Central memory CD4-positive, alpha-beta T cell (primary cell): ENCODE measurements around the gene GNGT1.
"Not testable (repeated sequence)": the region's sequence is repeated elsewhere in the genome, so short reads cannot be mapped to it uniquely, and the experiment has no call there.

Source experiments
- DNase-seq: peaks from one replicate; pipeline ENCODE4 v3.0.0; 2022

The GNGT1 gene

DNA sequence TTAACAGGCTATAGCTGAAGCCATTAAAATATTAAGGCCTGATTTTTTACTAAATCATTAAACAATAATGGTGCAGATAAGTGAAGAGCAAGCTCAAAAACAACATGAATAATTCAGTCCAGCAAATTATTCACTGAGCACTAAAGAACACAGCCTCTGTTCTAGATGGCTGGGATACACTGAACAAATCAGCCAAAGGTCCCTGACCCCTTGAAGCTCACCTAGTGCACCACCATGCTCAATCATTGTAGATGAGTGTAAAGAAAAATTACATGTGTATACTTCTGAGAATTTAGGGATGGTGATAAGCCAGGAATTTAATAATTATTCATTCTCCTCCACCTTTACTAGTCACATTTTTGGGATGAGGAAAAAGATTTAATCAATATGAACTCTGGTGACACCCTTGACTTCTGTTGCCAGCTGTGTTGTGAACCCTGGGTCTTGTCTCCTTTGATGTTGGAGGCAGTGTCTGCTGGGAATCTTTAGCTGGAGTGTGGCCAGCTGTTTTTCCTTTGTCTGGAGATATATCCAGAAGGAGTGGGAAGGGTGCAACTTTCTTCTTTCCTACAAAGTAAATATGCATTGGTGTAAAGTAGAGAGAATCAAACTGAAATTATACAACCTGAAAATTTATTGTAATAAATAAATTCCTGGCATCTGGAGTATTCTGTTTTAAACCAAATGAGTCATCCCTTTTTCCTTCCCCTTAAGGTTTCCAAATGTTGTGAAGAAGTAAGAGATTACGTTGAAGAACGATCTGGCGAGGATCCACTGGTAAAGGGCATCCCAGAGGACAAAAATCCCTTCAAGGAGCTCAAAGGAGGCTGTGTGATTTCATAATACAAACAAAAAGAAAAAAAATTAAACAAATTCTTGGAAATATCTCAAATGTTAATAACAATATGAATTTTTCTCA, 4.0 kb downstream of the GNGT1 start:
- DNase-seq: no peak

DNA sequence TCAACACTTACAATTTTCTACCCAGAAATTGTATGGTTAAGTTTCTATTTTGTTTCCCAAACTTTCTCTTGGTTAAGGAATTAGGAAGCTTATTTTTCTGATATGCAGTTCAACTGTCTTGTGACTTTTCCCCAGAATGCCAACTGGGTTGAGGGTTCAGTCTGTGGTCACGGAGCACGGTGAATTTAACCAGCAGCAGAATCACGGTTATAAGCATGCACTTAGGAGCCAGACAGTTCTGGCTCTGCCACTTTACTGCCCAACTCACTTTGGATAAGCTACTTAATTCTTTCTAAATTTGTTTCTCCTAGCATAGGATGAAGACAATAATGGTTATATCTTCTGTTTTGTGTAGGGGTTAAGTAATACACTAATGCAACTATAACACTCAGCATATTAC, 4.9 kb downstream of the GNGT1 start:
- not testable (repeated sequence) for DNase-seq

DNA sequence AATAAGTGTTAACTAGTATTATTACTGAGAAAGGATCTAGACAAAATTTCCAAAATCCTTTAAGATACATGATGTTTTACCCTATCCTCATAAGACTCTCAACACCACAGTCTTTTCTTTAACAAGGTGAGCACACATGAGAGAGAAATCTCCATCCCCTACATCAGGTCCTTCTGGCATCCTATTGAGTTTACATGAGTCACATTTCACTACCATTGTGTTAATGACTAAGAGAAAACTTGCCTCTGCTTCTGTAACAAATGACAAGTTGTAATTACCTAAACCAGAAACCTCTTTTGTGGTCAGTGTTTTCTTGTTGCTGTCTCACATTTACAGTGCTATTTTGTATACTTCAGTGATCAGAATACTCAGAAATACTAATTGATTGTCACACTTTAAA, 5.3 kb downstream of the GNGT1 start:
- not testable (repeated sequence) for DNase-seq

DNA sequence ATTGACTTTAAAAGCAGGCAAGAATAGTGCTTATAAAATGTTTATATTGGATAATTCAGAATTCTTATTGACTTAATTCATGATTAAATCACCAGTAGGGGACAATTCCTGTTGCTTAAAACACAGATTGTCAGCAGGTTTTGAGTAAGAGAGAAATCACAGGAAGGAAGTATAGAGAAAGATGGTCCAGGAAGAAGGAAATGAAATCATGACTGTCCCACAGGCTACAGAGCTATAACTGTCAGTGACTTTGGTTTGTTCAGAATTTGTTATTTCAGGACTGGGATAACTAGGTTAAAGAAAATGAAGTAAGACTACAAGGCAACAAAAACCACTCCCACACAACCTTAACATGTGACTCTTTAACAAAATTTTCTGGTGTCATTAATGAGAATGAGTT, 6.8 kb downstream of the GNGT1 start:
- DNase-seq: no peak

DNA sequence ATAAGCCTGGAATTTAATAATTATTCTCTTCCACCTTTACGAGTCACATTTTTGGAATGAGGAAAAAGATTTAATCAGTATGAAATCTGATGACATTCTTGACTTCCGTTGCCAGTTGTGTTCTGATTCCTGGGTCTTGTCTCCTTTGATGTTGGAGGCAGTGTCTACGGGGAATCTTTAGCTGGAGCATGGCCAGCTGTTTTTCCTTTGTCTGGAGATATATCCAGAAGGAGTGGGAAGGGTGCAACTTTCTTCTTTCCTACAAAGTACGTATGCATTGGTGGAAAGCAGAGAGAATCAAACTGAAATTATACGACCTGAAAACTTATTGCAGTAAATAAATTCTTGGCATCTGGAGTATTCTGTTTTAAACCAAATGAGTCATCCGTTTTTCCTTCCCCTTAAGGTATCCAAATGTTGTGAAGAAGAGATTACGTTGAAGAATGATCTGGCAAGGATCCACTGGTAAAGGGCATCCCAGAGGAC, 8.3 kb downstream of the GNGT1 start:
- no peak for DNase-seq

DNA sequence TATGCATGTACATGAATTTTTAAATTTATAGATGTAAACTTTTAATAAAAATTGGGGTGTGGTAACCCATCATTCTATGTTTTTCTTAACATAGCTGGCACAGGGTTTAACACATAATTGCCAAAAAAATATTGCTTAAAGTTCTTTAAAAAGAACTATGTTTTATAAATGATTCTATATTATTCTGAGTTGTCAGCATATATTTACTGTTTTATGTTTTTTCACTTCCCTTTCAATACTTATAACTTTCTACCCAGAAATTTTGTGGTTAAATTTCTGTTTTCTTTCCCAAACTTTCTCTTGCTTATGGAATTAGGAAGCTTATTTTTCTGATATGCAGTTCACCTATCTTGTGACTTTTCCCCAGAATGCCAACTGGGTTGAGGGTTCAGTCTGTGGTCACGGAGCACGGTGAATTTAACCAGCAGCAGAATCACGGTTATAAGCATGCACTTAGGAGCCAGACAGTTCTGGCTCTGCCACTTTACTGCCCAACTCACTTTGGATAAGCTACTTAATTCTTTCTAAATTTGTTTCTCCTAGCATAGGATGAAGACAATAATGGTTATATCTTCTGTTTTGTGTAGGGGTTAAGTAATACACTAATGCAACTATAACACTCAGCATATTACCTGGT, 9.0 kb downstream of the GNGT1 start:
- not testable (repeated sequence) for DNase-seq

DNA sequence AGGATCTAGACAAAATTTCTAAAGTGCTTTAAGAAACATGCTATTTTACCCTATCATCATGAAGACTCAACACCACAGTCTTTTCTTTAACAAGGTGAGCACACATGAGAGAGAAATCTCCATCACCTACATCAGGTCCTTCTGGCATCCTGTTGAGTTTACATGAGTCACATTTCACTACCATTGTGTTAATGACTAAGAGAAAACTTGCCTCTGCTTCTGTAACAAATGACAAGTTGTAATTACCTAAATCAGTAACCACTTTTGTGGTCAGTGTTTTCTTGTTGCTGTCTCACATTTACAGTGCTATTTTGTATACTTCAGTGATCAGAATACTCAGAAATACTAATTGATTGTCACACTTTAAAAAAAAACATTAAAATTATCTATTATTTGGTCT, 9.5 kb downstream of the GNGT1 start:
- DNase-seq: not testable (repeated sequence)

DNA sequence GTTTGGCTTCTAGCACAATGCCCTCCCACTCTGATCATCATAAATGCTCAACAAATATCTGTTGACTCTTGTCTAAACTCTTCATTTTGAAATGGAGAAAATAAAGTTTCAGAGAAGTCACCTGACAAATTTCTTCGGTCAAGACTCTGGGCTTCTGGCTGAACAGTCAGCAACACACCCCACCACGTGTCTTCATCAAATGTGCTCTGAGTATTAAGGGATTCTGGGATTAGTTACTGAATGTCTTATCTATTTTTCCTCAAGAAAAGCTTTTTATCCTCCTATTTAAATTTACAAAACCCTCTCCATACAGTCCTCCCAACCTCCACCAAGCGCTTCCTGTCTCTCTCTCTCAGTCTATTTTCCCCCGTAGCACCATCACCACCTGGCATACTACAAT, 9.9 kb downstream of the GNGT1 start:
- not testable (repeated sequence) for DNase-seq

DNA sequence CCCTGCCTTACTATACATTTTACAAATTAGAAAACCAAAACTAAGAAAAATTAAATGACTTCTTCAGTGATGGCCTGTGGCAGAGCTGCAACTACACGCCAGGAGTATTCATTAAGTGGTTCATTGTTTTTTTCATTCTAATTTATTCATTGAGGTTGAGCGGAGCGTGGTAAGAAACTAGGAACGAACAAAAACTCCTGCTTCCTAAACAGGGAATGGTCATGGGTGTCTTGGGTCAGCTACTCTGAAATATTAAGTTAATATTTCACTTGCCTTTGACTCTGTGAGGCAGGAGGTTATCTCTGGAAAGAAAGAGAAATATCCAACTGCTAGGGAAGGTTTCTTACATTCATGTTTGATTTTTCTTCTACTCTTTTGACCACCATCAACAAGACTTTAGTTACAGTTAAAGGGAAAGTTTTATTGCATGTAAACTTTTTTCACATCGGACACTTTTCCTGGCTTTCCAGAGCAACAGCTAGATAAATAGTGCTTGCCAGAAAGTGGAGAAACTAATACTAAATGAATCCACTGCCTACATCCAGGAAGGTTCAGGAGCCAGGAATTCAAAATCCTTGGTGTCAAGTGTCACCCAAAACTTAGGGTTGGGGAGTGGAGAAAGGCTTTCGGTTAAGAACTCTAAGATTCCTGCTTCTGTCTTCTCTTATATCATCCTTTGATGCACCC, 14.3 kb downstream of the GNGT1 start:
- DNase-seq: no peak

DNA sequence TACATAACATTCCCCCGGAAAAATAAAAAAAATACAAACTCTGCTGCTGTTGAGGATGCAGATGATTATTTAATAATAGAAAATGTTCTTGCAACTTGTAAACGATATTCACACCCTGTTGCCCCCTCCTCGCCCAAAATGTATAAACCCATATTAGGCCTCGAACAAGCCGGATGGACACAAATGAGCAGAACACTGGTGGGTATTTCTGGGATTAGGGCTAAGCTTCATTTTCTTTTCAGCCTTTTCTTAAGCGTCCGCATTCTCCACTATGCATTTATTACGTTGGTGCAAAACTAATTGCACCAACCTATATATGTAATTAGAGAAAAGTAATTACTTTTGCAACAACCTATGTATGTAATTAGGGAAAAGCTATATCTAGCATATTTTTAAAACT, 14.8 kb downstream of the GNGT1 start:
- no peak for DNase-seq

DNA sequence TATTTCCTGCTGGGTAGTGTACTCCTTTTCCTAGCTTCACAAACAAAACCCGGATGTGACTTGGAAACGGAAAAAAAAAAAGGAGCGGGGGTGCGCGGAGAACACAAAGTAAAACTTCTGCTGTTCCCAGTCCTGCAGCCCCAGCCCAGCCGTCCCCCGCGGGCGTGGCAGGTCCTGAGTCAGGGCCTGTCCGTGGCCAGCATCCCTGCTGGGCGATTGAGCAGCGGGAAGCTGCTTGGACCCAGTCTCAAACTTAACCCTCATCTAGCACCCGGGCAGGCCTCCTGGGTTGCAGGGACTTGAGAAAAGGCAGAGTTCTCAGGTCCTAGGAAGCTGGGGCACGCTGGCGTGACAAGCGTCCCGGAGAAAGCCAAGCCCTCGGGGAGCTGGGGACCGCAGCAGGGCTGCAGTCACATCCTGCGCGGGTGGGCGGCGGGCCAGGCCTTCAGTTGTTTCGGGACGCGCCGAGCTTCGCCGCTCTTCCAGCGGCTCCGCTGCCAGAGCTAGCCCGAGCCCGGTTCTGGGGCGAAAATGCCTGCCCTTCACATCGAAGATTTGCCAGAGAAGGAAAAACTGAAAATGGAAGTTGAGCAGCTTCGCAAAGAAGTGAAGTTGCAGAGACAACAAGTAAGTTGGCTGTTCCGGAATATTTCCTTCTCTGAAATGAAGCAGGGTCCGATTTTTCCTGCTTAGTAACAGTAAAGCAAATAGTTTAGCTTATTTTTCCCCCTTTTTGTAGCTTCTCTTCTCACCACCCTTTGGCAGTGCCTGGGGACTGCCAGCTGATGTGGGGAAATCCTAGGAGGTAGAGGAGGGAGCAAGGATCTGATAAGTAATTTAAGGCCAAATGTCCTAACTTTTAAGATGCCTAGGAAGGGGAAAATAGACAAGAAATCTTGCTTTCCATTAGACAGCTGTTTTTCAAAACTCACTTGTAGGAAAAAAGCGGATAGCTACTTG, 15.5 kb downstream of the GNGT1 start, which contains the start of gene GNG11:
Gene GNG11 (plus strand): TSS at position 129 of the 960 bp plus-strand sequence. CDS start 403 bp downstream, at position 532.
- DNase-seq: no peak

DNA sequence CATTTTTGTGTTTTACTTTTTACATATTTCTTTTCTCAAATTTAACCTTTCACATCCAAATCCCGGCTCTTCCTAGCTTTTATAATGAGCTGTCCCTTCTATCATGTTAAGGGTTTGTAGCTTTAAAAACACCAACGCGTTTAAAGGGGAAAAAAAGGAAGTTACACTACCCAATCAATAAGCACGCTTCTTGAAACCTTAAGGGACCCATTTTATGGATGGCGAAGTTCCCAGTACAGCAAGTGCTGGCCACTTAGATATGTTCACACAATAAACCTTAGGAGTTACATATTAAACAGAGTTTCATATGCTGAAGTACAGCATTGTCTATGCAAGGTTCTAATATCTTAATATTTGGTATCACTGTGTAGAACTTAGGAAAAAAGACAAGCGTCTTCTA, 16.9 kb downstream of the GNGT1 start:
- no peak for DNase-seq

DNA sequence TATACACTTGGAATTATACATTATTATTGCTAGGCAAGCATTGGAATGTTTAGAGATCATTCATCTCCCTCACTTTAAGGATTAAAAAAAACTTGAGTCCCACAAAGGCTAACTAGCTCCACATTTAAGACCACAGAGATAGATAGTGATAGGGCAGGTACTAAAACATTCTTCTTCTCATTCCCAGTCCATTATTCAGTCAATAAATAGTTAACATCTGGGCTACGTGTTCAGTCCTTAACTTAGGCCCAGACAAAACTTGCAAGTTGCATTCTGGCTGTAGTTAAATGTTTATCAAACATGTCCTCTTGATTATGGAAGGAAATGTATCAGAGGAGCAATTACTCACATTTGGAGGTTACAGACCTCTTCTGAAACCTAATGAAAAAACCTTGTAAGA, 17.6 kb downstream of the GNGT1 start:
- no peak for DNase-seq

DNA sequence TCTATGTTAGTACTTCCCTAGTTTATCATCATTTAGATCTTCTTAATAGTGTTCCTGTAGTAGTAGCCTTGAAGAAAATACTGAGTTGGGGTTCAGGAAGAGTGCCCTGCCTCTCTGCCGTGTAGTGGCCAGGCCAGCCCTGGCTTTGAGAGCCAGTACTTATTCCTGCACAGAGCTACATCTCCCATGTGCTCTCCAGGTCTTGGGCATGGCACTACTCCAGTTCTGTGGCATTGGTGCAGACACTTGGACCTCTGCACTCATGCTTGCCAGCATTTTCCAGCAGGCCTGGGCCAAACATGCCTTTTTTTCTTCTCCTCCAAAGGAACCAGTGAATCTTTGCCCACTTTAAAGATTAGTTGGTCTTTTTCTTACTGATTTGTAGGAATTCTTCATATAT, 20.4 kb downstream of the GNGT1 start:
- no peak for DNase-seq

DNA sequence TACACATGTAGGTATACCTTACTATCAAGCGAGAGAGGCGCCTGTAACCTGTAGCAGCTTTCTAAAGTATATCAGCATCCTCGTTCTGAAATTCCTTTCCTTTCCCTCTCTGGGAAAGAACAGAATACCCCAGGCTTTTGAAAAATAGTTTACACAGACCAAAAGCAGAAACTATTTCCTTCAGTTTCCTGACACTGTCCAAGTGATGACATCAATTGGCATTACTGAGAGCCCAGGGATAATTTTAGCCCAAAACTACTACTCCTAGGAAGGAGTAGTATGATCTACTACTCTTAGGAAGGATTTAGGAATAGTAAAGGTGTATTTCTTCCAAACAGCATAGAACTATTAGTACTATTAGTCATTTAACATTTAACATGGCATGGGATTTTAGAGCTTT, 21.2 kb downstream of the GNGT1 start:
- DNase-seq: no peak

DNA sequence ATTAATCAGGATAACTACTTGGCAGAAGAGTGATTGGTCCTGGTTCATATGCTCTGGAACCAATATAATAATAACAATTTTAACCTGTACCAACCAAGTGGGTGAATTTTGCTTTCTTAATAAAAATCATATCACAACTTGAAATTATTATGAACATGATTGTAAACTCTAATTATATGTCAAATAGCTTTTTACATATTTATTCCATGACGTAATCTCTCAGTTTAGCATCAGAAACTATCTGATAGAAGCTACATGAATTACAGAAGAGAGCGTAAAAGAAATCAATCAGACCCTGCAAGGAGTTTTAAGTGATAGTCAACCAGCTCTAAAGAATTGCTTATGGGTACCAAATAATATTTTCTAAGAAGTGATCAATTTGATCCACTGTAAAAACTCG, 25.3 kb downstream of the GNGT1 start:
- DNase-seq: no peak

DNA sequence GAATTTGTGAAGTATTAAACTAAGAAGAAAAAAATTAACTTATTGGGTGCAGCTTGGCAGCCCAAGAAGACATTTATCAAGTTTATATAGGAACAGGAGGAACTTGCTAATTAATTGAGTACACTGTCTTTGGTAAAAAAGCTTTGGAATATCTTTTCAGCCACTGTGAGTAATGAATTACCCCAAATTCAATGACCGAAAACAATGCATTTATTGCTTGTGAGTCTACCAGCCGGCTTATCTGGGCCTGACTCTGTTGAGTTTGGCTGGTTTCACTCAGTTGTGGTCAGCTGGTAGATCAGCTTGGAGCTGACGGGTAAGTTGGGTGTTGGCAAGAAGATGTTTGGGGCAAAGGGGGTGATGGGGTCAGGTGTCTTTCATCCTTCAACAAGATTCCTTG, 26.8 kb downstream of the GNGT1 start:
- no peak for DNase-seq

DNA sequence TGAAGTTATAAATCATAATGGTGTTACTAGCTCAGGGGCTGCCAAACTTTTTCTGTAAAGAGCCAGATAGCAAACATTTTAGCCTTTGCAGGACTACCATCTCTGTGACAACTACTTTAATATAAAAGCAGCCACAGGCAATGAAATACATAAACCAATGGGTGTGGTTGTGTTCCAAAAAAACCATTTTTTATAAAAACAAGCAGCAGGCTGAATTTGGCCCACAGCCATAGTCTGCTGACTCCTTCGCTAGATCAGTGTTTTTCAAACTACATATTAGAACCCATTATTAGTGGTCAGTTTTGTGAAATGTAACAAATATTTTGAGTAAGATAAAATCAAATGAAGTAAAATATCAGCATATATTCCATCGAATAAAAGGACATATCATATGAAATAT, 28.7 kb downstream of the GNGT1 start:
- no peak for DNase-seq

DNA sequence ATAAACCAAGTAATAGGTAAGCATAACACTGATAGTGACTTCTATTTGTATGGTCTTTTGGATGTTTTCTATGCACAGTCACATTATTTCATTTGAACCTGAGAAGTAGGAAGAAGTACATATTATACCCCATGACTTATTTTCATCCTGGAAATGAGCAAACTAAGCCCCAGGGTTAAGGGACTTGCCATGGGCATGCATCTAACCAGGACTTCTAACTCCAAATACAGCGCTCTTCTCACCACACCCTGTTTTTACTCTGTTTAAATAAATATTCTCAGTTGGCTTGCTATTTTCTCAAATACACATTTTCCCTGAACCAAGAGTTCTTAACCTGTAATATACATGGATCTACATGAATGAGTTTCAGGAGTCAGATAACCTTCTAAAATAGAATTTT, 31.5 kb downstream of the GNGT1 start:
- DNase-seq: no peak

DNA sequence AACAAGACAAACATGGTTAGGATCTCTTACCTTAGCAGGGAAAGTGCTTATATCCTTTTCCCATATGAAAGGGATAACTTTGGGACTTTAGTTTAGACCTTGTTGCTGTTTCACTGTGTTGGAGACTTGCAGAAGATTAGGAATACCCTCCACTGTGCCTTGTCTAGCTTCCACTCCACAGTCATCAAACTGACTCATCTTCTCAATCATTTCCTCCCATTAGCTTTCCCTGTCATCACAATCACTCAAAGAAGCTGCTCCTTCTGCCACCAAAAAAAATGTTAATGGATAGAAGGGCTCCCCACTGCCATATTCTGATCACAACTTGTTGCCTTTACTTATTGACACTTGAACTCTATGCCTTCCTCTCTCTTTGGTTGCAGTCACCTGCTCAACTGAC, 31.9 kb downstream of the GNGT1 start:
- DNase-seq: no peak

DNA sequence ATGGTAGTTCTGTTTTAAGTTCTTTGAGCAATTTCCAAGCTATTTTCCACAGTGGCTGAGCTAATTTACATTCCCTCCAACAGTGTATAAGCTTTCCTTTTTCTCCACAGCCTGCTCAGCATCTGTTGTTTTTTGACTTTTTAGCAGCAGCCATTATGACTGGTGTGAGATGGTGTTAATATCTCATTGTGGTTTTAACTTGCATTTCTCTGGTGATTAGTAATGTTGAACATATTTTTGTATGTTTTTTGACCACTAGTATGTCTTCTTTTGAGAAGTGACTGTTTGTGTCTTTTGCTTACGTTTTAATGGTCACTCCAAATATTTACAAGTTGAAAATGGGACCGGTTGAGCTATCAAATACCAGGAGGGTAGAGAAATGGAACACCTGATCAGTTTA, 35.6 kb downstream of the GNGT1 start:
- DNase-seq: no peak

DNA sequence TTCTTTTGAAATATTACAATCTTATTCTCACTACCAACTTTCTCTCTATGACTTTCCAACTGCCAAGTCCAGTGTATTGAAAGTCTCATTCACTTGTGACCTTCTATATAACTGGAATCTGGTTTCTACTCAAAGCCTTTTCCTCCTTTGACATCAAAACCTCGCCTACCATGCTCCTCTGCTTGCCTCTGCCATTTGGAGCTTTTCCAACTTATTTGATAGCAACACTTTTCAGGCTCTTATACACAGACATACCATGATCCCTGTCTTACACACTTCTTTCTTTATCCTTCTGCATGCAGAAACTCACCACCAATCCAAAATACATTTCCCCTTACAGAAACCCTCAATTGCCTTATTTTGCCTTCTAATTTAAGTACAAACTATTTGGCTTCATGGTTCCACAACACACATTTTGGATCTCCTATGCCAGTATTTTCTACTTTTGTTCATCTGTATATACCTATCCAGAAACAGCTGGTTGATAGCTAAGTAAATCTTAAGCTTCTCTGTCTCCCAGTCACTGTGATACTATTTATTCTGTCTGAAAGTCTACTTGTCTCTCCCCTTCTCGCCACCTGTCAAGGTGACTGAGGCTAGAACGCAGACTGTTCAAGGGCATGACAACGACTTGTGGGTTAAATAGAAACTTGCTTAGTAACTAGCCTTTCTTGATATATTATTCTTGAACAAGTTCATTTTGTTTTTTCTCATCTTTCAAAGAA, 37.6 kb downstream of the GNGT1 start:
- DNase-seq: no peak
